Gastroesophageal sphincter (tissue), 4 donors: ENCODE results near the gene AFAP1. TPM values are rescaled to one million over a fixed set of nuclear protein-coding genes. Genes with fewer than 3 reads are reported as not detected.
A peak's percentile ranks its signal among the peaks of the same experiment; 100 is the strongest.

Source experiments
- ATAC-seq: fragments of 150-250 bp; one replicate; pipeline ENCODE4 v1.9.1; 2016; ENCODE audit warnings: mild to moderate bottlenecking, moderate library complexity
- H3K27ac ChIP-seq, 4 donors: fragments of 200-600 bp; sonication (generic) in 3 of 4; 1 replicate in 3 of 4; 2 replicates in 1 of 4; pipeline ENCODE4 v1.5.1; 2016 to 2019
- H3K27me3 ChIP-seq: fragments of 200-600 bp; sonication (generic); one replicate; pipeline ENCODE4 v1.5.1; 2019
- H3K36me3 ChIP-seq, 2 donors: fragments of 200-600 bp; sonication (generic); one replicate each; pipeline ENCODE4 v1.5.1; 2019; ENCODE audit warnings: control low read depth in 1 of 2
- H3K4me1 ChIP-seq, 3 donors: fragments of 200-600 bp; sonication (generic); 1 replicate in 2 of 3; 2 replicates in 1 of 3; pipeline ENCODE4 v1.5.1; 2016 to 2019; ENCODE audit warnings: control low read depth in 2 of 3
- H3K4me3 ChIP-seq, 2 donors: fragments of 200-600 bp; sonication (generic); one replicate each; pipeline ENCODE4 v1.5.1; 2019; ENCODE audit warnings: mild to moderate bottlenecking in 1 of 2, moderate library complexity in 1 of 2
- H3K9me3 ChIP-seq, 3 donors: fragments of 200-600 bp; sonication (generic); one replicate each; pipeline ENCODE4 v1.5.1; 2017 to 2019; ENCODE audit warnings: control low read depth in 2 of 3
- CTCF ChIP-seq, 4 experiments: fragments of 200-600 bp in 2 of 4; fragments of 450-650 bp in 2 of 4; sonication (generic) in 1 of 4; IDR thresholded peaks; one replicate each; pipeline ENCODE4 v1.5.1; 2017 to 2019; ENCODE audit warnings: antibody characterized with exemption in 4 of 4, mild to moderate bottlenecking in 2 of 4, moderate library complexity in 2 of 4
- EP300 ChIP-seq: sonication (generic); formaldehyde crosslinking; IDR thresholded peaks from one replicate; pipeline ENCODE4 v1.6.1; 2017; ENCODE audit warnings: antibody characterized with exemption, mild to moderate bottlenecking
- POLR2A ChIP-seq, 2 donors: fragments of 450-650 bp; IDR thresholded peaks; one replicate each; pipeline ENCODE4 v1.6.1; 2017; ENCODE audit warnings: antibody characterized with exemption in 2 of 2, mild to moderate bottlenecking in 2 of 2, moderate library complexity in 1 of 2
- POLR2AphosphoS5 ChIP-seq: sonication (generic); formaldehyde crosslinking; IDR thresholded peaks from one replicate; pipeline ENCODE4 v1.6.1; 2017; ENCODE audit warnings: antibody characterized with exemption
- WGBS, 2 donors: methylation state at CpG; one replicate each; pipeline ENCODE4 v1.1.5; 2018; ENCODE audit warnings: low coverage in 1 of 2; 5-methylcytosine and 5-hydroxymethylcytosine counted together
- total RNA-seq, 4 donors: library from RNA; depleted of rRNA; stranded (reverse); fragments of >200 nt; gene quantifications; one replicate each; pipeline ENCODE4 v1.1.0, GENCODE V29; 2016

AFAP1 gene
- total RNA-seq, 4 donors from 2014 or later = 32.0 to 79.7 (median 48.1) TPM

GRCh38 chr4:7937006-7937405 is 2.7 kb downstream of the AFAP1 start:
- H3K4me3 ChIP-seq = peak overlapping the region in 1 of 2 donors; percentile 99
- WGBS, 2 donors = 40 to 44% methylated on average over 2 of the region's 2 CpGs

GRCh38 chr4:7933651-7934510 is 5.8 kb downstream of the AFAP1 start:
- peak overlapping the region in 3 of 4 donors; percentile 9 to 41 (median 24) for H3K27ac ChIP-seq
- H3K4me1 ChIP-seq = peaks cover 0 to 76% (median 18%) of the 10 kb centered on the region in 3 donors

More at GRCh38 chr4:7937006-7937405, 2.7 kb downstream of the AFAP1 start:
- no peaks in the 10 kb centered on the region for H3K27me3 ChIP-seq
- H3K9me3 ChIP-seq = no peaks in the 10 kb centered on the region
- H3K27ac ChIP-seq = peak overlapping the region in 3 of 4 donors; percentile 99 to 100 (median 99)
- H3K36me3 ChIP-seq = peaks cover 0 to 5% of the 10 kb centered on the region in 2 donors
- TF ChIP-seq POLR2A (IDR thresholded peaks at IDR 0.05) (no peak), POLR2AphosphoS5 (no peak), CTCF (IDR thresholded peaks at IDR 0.05) (no peak), EP300 (no peak)
- H3K4me1 ChIP-seq = peaks cover 0 to 57% (median 10%) of the 10 kb centered on the region in 3 donors
- ATAC-seq = no peak

GRCh38 chr4:7932287-7932686 is 7.4 kb downstream of the AFAP1 start:
- Histone ChIP-seq H3K27ac (peak overlapping the region in 1 of 4 donors; percentile 30), H3K4me1 (peaks cover 0 to 78% (median 19%) of the 10 kb centered on the region in 3 donors), H3K27me3 (no peaks in the 10 kb centered on the region), H3K36me3 (peaks cover 0 to 5% of the 10 kb centered on the region in 2 donors), H3K9me3 (no peaks in the 10 kb centered on the region), H3K4me3 (no peak overlapping the region)
- ATAC-seq = no peak
- TF ChIP-seq EP300 (no peak), POLR2A (IDR thresholded peaks at IDR 0.05) (no peak), POLR2AphosphoS5 (no peak), CTCF (IDR thresholded peaks at IDR 0.05) (no peak)
- 64 to 86% methylated on average over 1 of the region's 1 CpG for WGBS, 2 donors

More at GRCh38 chr4:7933651-7934510, 5.8 kb downstream of the AFAP1 start:
- Histone ChIP-seq H3K27me3 (no peaks in the 10 kb centered on the region), H3K4me3 (no peak overlapping the region), H3K9me3 (no peaks in the 10 kb centered on the region), H3K36me3 (peaks cover 0 to 5% of the 10 kb centered on the region in 2 donors)
- TF ChIP-seq POLR2A (IDR thresholded peaks at IDR 0.05) = no peak
- no peak for TF ChIP-seq EP300
- no peak for TF ChIP-seq POLR2AphosphoS5
- TF ChIP-seq CTCF (IDR thresholded peaks at IDR 0.05) = no peak
- ATAC-seq = no peak
- WGBS, 2 donors = 59 to 63% methylated on average over 6 to 13 of the region's 14 CpGs

- ATAC-seq = peak; percentile 45
- 6 to 12% methylated on average over 3 to 6 of the region's 7 CpGs for WGBS, 2 donors
- no peak for TF ChIP-seq EP300
- peak in 3 of 4 experiments; percentile 37 to 55 (median 48) for TF ChIP-seq CTCF (IDR thresholded peaks at IDR 0.05)
- no peak for TF ChIP-seq POLR2A (IDR thresholded peaks at IDR 0.05)
- no peak for TF ChIP-seq POLR2AphosphoS5
- no peaks in the 10 kb centered on the region for H3K27me3 ChIP-seq
- no peaks in the 10 kb centered on the region for H3K9me3 ChIP-seq
- peak overlapping the region in 3 of 4 donors; percentile 29 to 67 (median 48) for H3K27ac ChIP-seq
- H3K4me3 ChIP-seq = no peak overlapping the region
- H3K4me1 ChIP-seq = peaks cover 0 to 72% (median 13%) of the 10 kb centered on the region in 3 donors
- H3K36me3 ChIP-seq = peaks cover 0 to 5% of the 10 kb centered on the region in 2 donors
These were observed 10.3 kb downstream of the AFAP1 start for GRCh38 chr4:7929118-7929951.
